ENCODE data around the gene SMIM23. TPM values are rescaled to one million over a fixed set of nuclear protein-coding genes. Genes with fewer than 3 reads are reported as not detected.

Gene SMIM23
- total and polyA plus RNA-seq, 10 of the 15 experiments (the other 5 are each of a cell fraction or from before 2014, with no cell fraction given) = not detected

DNA sequence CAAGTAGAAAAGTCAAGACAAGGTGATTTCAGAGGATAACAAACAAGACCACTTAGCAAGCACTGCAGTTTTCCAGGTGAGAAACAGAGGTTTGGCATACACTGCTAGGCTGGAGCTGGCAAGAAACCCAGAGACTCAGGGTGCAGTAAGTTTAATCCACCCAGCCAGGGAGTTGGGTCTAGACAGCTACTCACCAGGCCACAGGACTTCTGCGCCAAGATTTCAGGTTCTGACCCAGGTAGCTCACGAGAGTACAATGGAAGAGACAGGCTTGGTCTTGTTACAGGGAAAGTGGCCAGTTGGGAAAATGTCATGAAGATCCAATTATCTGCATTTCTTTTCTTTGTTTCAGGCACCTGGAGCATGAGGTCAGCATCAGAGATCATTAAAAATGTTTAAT, 9.8 kb downstream of the SMIM23 start:
- ATAC-seq (no peak), FAIRE-seq (peak; percentile 74), DNase-seq (ENCODE audit: low read depth, low spot score) (no peak)
- Histone ChIP-seq H3K36me3 (ENCODE audit: control insufficient read depth in 2 of 2, insufficient read depth in 2 of 2, low read length in 1 of 2) (no peaks in the 10 kb centered on the region), H3K27ac (ENCODE audit: control insufficient read depth, insufficient read depth) (no peak overlapping the region), H3K9ac (ENCODE audit: control insufficient read depth, insufficient read depth, low read length) (no peak overlapping the region), H2AFZ (ENCODE audit: control insufficient read depth, low read depth, low read length) (no peak overlapping the region), H4K20me1 (ENCODE audit: control insufficient read depth, insufficient read depth) (no peaks in the 10 kb centered on the region), H3K4me2 (ENCODE audit: control insufficient read depth, insufficient read depth) (no peak overlapping the region), H3K27me3 (replicated peaks in 1 of 2; ENCODE audit: control insufficient read depth in 2 of 2, insufficient read depth in 2 of 2, low read length in 1 of 2) (no peaks in the 10 kb centered on the region), H3K4me3 (no peak overlapping the region), H3K4me1 (ENCODE audit: control insufficient read depth, insufficient read depth, low read length) (no peaks in the 10 kb centered on the region), H3K79me2 (ENCODE audit: control insufficient read depth, insufficient read depth, low read length) (no peaks in the 10 kb centered on the region), H3K9me3 (replicated peaks; ENCODE audit: control insufficient read depth, insufficient read depth, low read length) (no peaks in the 10 kb centered on the region)
- TF ChIP-seq NR2C2 (IDR thresholded peaks at IDR 0.05; ENCODE audit: borderline replicate concordance, control insufficient read depth, insufficient read length, low read depth) (no peak), ETV6 (conservative IDR thresholded peaks at IDR 0.05 in 1 of 2, IDR thresholded peaks at IDR 0.05 in 1 of 2; ENCODE audit: borderline replicate concordance in 1 of 2, low read depth in 1 of 2) (no peak), RFX5 (IDR thresholded peaks at IDR 0.05; ENCODE audit: low read depth, low read length) (no peak), CUX1 (IDR thresholded peaks at IDR 0.05; ENCODE audit: insufficient replicate concordance, low read depth, low read length) (no peak), EED (IDR thresholded peaks at IDR 0.05; ENCODE audit: low read depth) (no peak), MEF2B (IDR thresholded peaks at IDR 0.05; ENCODE audit: partially characterized antibody, poor library complexity, severe bottlenecking) (no peak)
- TF ChIP-seq, protein P1, sequence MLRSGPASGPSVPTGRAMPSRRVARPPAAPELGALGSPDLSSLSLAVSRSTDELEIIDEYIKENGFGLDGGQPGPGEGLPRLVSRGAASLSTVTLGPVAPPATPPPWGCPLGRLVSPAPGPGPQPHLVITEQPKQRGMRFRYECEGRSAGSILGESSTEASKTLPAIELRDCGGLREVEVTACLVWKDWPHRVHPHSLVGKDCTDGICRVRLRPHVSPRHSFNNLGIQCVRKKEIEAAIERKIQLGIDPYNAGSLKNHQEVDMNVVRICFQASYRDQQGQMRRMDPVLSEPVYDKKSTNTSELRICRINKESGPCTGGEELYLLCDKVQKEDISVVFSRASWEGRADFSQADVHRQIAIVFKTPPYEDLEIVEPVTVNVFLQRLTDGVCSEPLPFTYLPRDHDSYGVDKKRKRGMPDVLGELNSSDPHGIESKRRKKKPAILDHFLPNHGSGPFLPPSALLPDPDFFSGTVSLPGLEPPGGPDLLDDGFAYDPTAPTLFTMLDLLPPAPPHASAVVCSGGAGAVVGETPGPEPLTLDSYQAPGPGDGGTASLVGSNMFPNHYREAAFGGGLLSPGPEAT (IDR thresholded peaks at IDR 0.05; ENCODE audit: low read depth) = no peak
- RAD21 ChIA-PET (ENCODE audit: unreplicated experiment) = no interaction called here
- intact Hi-C loops (cut with micrococcal nuclease; ENCODE audit: unreplicated experiment) (no loop called here), in situ Hi-C loops (cut with MboI) (no loop called here)
- POLR2A ChIA-PET = no interaction called here
- BruUV-seq (replicated peaks) = no TSS peak
- CTCF ChIA-PET = no interaction called here
- SMC1A ChIA-PET (ENCODE audit: uncharacterized antibody, unreplicated experiment) = no interaction called here
- WGBS (ENCODE audit: insufficient coverage, insufficient replicate concordance, low lambda C conversion rate, missing lambda C conversion rate) = 0% methylated on average over 2 of the region's 2 CpGs

Measured in GM12878 (cell line).